ENCODE data around the gene PPCS.

DNA sequence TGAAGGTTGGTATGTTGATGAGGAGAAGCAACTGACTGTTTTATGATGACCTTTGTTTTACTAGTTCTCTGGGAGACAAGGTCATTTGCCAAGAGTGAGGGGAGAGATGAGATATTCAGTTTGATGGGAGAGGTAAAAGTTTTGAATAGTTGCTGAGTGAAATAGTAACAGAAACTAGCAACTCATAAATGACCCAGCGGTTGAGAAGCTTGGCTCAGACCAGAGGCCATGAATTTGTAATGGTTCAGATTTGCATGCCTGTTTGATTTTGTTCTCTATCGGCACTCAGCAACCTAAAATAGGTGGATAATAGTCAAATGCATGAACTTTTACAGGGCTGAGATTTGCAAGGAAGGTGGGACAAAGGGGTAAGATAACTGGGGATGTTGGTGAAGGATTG is 13.4 kb downstream of the PPCS start:
- TF ChIP-seq, protein P1, sequence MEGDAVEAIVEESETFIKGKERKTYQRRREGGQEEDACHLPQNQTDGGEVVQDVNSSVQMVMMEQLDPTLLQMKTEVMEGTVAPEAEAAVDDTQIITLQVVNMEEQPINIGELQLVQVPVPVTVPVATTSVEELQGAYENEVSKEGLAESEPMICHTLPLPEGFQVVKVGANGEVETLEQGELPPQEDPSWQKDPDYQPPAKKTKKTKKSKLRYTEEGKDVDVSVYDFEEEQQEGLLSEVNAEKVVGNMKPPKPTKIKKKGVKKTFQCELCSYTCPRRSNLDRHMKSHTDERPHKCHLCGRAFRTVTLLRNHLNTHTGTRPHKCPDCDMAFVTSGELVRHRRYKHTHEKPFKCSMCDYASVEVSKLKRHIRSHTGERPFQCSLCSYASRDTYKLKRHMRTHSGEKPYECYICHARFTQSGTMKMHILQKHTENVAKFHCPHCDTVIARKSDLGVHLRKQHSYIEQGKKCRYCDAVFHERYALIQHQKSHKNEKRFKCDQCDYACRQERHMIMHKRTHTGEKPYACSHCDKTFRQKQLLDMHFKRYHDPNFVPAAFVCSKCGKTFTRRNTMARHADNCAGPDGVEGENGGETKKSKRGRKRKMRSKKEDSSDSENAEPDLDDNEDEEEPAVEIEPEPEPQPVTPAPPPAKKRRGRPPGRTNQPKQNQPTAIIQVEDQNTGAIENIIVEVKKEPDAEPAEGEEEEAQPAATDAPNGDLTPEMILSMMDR (conservative IDR thresholded peaks at IDR 0.05), result no peak
- no peak for TF ChIP-seq EZH2 (IDR thresholded peaks at IDR 0.05; ENCODE audit: low read depth)
